Activated T-cell treated with anti-CD3 and anti-CD28 coated beads, Interleukin-2, amount 50 U/mL, for 4 hours (primary cell): ENCODE measurements around the gene KCNIP4. TPM values are rescaled to one million over a fixed set of nuclear protein-coding genes. Genes with fewer than 3 reads are reported as not detected.
"Not testable (repeated sequence)": the region's sequence is repeated elsewhere in the genome, so short reads cannot be mapped to it uniquely, and the experiment has no call there.

Experiments used
- ATAC-seq, 2 donors: fragments of 200-7000 bp; cut with Tn5 transposase; one replicate each; pipeline ENCODE4 v1.10.0; 2021
- DNase-seq: peaks from one replicate; pipeline ENCODE4 v3.0.0-alpha.2; 2020
- H3K27me3 Mint-ChIP-seq: one replicate; pipeline ENCODE4 v1.8.0; 2021; ENCODE audit warnings: low read depth, mixed read lengths
- H3K36me3 Mint-ChIP-seq: one replicate; pipeline ENCODE4 v1.8.0; 2022; ENCODE audit warnings: mixed read lengths; ENCODE audit not compliant: insufficient read depth
- H3K4me1 Mint-ChIP-seq: one replicate; pipeline ENCODE4 v1.8.0; 2021; ENCODE audit warnings: low read depth, mixed read lengths
- H3K4me3 Mint-ChIP-seq: one replicate; pipeline ENCODE4 v1.8.0; 2021; ENCODE audit warnings: mild to moderate bottlenecking, moderate library complexity, mixed read lengths
- H3K9me3 Mint-ChIP-seq: one replicate; pipeline ENCODE4 v1.8.0; 2021; ENCODE audit warnings: mixed read lengths
- total RNA-seq, 3 donors: library from RNA; stranded (reverse); gene quantifications; one replicate each; pipeline ENCODE4 v1.2.1, GENCODE V29; 2021

Gene KCNIP4
- total RNA-seq, 3 donors from 2014 or later = not detected

- ATAC-seq = no peak
- H3K27me3 Mint-ChIP-seq = no peaks in the 10 kb centered on the region
- H3K4me1 Mint-ChIP-seq = no peaks in the 10 kb centered on the region
- H3K9me3 Mint-ChIP-seq = no peaks in the 10 kb centered on the region
- no peak overlapping the region for H3K4me3 Mint-ChIP-seq
- H3K36me3 Mint-ChIP-seq = no peaks in the 10 kb centered on the region
- no peak for DNase-seq
These were observed 1186.7 kb downstream of the KCNIP4 start for GRCh38 chr4:20761826-20762225.

- Mint-ChIP-seq H3K4me1 (no peaks in the 10 kb centered on the region), H3K27me3 (no peaks in the 10 kb centered on the region), H3K36me3 (no peaks in the 10 kb centered on the region), H3K9me3 (no peaks in the 10 kb centered on the region), H3K4me3 (no peak overlapping the region)
- ATAC-seq (no peak), DNase-seq (no peak)
These were observed 1187.2 kb downstream of the KCNIP4 start for GRCh38 chr4:20761382-20761781.

- Mint-ChIP-seq H3K4me1 (no peaks in the 10 kb centered on the region), H3K36me3 (no peaks in the 10 kb centered on the region), H3K27me3 (no peaks in the 10 kb centered on the region)
These were observed 1188.5 kb downstream of the KCNIP4 start for GRCh38 chr4:20760053-20760452.

DNA sequence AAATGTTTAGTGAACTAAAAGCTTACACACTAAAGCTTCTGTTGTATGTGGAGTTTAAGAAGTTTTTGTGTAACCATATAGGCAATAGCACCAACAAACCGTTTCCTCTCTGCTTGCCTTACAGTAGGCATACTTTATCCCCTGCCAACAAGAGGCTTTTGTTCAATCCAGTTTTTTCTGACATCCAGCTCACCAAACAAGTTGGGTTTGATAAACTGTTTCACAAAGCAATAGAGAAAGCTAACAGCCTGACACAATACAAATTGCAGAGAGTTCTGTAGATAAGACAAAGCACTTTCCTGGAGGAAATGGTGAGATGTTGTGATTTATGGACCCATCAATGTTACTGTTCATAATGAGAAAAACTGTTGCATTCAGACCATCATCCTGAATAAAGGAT, 1194.5 kb downstream of the KCNIP4 start:
- DNase-seq = no peak
- Mint-ChIP-seq H3K36me3 (peaks cover 10% of the 10 kb centered on the region), H3K4me3 (no peak overlapping the region), H3K4me1 (no peaks in the 10 kb centered on the region), H3K9me3 (no peaks in the 10 kb centered on the region), H3K27me3 (no peaks in the 10 kb centered on the region)
- ATAC-seq = no peak

More at GRCh38 chr4:20760053-20760452, 1188.5 kb downstream of the KCNIP4 start:
- ATAC-seq (no peak), DNase-seq (no peak)
- H3K4me3 Mint-ChIP-seq = no peak overlapping the region
- H3K9me3 Mint-ChIP-seq = no peaks in the 10 kb centered on the region

DNA sequence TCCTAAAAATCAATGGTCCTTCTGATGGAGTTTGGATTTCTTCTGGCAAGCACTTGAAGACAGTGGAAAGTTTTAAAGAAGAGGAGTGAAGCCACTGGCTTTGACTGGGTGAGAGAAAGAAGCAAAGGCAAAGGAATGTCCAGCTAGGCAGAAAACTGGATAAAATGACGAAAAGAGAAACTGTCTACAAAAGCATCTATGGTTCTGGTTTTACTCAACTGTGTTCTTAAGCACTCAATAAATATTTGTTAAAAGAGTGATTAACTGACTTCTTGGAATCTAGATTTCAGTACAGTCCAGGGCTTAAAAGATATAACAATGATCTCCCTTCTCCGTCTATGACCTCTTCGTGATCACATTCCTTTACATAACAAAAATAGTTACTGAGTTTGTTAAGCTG, 1195.9 kb downstream of the KCNIP4 start:
- H3K27me3 Mint-ChIP-seq = no peaks in the 10 kb centered on the region
- no peak for DNase-seq
- peaks cover 10% of the 10 kb centered on the region for H3K36me3 Mint-ChIP-seq
- H3K4me1 Mint-ChIP-seq = no peaks in the 10 kb centered on the region
- no peaks in the 10 kb centered on the region for H3K9me3 Mint-ChIP-seq
- no peak overlapping the region for H3K4me3 Mint-ChIP-seq
- no peak for ATAC-seq

GRCh38 chr4:20746000-20746399, 1202.6 kb downstream of the KCNIP4 start:
- not testable (repeated sequence) for ATAC-seq, DNase-seq, H3K4me1 Mint-ChIP-seq, H3K4me3 Mint-ChIP-seq, H3K27me3 Mint-ChIP-seq
- Mint-ChIP-seq H3K36me3 (peaks cover 12% of the 10 kb centered on the region), H3K9me3 (peaks cover 23% of the 10 kb centered on the region)

GRCh38 chr4:20735931-20736330, 1212.6 kb downstream of the KCNIP4 start:
- peaks cover 53% of the 10 kb centered on the region for H3K36me3 Mint-ChIP-seq
- H3K9me3 Mint-ChIP-seq = peaks cover 29% of the 10 kb centered on the region
- no peak for ATAC-seq
- no peak overlapping the region for H3K4me3 Mint-ChIP-seq
- no peaks in the 10 kb centered on the region for H3K4me1 Mint-ChIP-seq
- no peak for DNase-seq
- H3K27me3 Mint-ChIP-seq = no peaks in the 10 kb centered on the region

DNA sequence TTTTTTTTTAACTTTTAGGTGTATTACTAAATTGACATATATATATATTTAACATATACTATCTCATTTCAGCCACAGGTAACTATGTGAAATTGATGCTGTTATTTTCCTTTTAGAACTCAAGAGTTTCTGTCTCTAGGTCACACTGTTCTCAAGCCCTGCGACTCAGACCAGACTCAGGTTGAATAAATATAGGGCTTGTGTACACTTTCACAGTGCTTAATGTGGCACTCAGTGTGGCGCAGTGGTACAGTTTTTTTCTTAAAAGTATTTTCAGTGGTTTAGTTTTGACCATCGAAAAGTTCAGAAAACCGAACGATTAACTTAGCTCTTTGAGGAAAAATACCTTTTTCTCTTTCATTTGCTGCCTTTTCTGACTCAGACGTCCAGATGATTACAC, 1223.7 kb downstream of the KCNIP4 start:
- H3K27me3 Mint-ChIP-seq = no peaks in the 10 kb centered on the region
- no peak overlapping the region for H3K4me3 Mint-ChIP-seq
- no peaks in the 10 kb centered on the region for H3K4me1 Mint-ChIP-seq
- DNase-seq (no peak), ATAC-seq (no peak)
- H3K9me3 Mint-ChIP-seq = peaks cover 9% of the 10 kb centered on the region
- peaks cover 56% of the 10 kb centered on the region for H3K36me3 Mint-ChIP-seq

- ATAC-seq = no peak
- Mint-ChIP-seq H3K36me3 (peaks cover 64% of the 10 kb centered on the region), H3K4me3 (no peak overlapping the region), H3K4me1 (no peaks in the 10 kb centered on the region), H3K9me3 (peaks cover 9% of the 10 kb centered on the region), H3K27me3 (no peaks in the 10 kb centered on the region)
- DNase-seq = no peak
These were observed 1225.1 kb downstream of the KCNIP4 start for GRCh38 chr4:20723463-20723862.

GRCh38 chr4:20723019-20723418, 1225.6 kb downstream of the KCNIP4 start:
- H3K4me3 Mint-ChIP-seq = no peak overlapping the region
- DNase-seq (no peak), ATAC-seq (no peak)
- no peaks in the 10 kb centered on the region for H3K27me3 Mint-ChIP-seq
- H3K4me1 Mint-ChIP-seq = no peaks in the 10 kb centered on the region
- H3K9me3 Mint-ChIP-seq = peaks cover 9% of the 10 kb centered on the region
- H3K36me3 Mint-ChIP-seq = peaks cover 68% of the 10 kb centered on the region

DNA sequence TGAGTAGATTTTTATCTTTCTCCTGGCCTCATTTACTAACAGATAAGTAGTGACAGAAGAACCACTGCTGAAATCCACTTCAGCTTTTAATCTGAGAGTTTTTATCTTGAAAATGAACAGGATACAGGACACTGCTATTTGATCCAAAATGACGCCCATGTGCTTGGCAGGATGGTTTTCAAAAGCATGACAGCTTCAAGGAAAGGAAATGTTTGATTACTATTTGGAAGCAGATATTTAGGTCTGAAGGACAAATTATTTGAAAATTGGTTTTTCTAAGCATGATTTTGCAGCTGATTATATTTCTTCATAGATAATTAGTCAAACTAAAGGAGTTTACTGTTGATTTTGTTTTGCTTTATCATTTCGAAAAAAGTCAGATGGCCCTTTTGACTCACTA, 1237.2 kb downstream of the KCNIP4 start:
- DNase-seq (no peak), ATAC-seq (no peak)
- Mint-ChIP-seq H3K4me3 (no peak overlapping the region), H3K36me3 (peaks cover 35% of the 10 kb centered on the region), H3K4me1 (no peaks in the 10 kb centered on the region), H3K27me3 (no peaks in the 10 kb centered on the region), H3K9me3 (no peaks in the 10 kb centered on the region)

DNA sequence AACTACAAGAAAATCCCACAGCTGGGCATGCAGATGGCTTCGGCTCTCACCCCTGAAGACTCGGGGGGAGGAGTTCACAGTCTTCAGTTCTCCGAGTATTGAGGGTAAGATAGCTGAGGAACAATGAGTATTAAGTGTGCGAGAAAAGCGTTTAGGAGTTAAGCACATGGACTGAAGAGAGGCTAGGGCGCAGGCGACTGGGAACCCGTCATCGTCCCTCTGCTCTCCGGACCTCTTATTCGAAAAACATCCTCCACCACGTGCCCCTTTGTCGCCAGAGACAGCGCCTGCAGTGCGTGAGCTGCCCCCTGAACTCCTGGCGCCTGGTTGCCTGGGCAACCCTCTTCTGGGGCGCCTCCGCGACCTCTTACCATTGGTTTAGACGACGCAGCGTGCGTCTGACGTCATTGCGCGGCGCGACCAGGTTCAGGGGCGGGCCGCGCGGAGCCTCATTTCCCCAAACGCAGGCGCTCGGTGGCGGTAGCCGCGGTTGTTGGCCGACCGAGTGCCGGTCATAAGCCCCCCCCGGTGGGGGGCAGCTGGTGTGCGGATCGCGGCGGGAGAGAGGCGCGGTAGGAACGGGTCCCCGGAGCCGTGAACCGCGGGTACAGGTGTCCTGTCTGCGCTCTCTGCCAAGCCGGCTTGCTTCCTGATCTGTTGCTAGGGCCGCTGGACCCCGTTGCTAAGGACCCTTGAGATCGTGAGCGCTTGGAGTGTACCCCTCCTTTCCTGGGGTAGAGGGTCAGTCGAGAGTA, 1248.4 kb downstream of the KCNIP4 start, which contains the start of gene PACRGL:
Gene PACRGL (plus strand): TSS at position 452 of the 755 bp plus-strand sequence. CDS start 4,024 bp downstream, outside the sequence.
- Mint-ChIP-seq H3K4me1 (peaks cover 29% of the 10 kb centered on the region), H3K36me3 (peaks cover 13% of the 10 kb centered on the region), H3K9me3 (no peaks in the 10 kb centered on the region), H3K4me3 (peak within 1 kb of the TSS; percentile 92), H3K27me3 (no peaks in the 10 kb centered on the region)
- DNase-seq (peak; percentile 90), ATAC-seq (peak; percentile 100)

DNA sequence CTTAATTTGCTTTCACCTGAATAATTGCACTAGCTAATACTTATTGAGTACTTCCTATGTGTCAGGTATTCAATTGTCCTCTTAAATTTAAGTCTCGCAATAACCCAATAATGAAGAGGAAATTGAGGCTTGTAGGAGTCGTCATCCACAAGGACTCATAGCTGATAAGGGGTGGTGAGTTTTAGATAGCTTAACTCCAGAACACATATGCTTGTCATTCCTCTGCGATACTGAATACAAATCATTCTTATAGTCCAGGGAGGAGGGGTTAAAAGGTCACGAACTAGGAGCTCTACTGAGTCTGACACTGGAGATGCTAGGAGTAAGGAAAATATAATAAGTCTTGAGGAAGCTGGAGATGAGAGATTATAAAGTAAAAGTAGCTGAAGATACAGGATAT, 1249.8 kb downstream of the KCNIP4 start:
- no peaks in the 10 kb centered on the region for H3K9me3 Mint-ChIP-seq
- no peak for DNase-seq
- peaks cover under 1% of the 10 kb centered on the region for H3K36me3 Mint-ChIP-seq
- no peaks in the 10 kb centered on the region for H3K27me3 Mint-ChIP-seq
- H3K4me3 Mint-ChIP-seq = peak overlapping the region; percentile 62
- peaks cover 24% of the 10 kb centered on the region for H3K4me1 Mint-ChIP-seq
- ATAC-seq = no peak

- no peaks in the 10 kb centered on the region for H3K27me3 Mint-ChIP-seq
- ATAC-seq (no peak), DNase-seq (no peak)
- H3K9me3 Mint-ChIP-seq = no peaks in the 10 kb centered on the region
- H3K4me3 Mint-ChIP-seq = no peak overlapping the region
- H3K36me3 Mint-ChIP-seq = no peaks in the 10 kb centered on the region
- peaks cover 24% of the 10 kb centered on the region for H3K4me1 Mint-ChIP-seq
These were observed 1250.2 kb downstream of the KCNIP4 start for GRCh38 chr4:20698382-20698781.

DNA sequence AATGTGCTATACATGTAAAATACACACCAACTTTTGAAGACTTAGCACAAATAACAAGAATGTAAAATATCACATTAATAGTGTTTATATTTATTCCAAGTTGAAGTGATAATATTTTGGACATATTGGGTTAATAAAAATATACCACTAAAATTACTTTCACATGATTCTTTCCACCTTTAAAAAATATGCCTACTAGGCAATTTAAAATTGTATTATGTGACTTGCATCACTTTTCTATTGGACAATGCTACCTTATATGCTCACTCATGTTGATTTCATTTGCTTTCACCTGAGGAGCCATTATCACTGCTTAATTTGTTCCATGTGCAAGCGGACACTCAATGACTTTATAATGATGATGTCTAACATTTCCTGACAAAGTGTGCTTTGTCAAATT, 1251.8 kb downstream of the KCNIP4 start:
- H3K4me1 Mint-ChIP-seq = peaks cover 13% of the 10 kb centered on the region
- ATAC-seq = no peak
- H3K9me3 Mint-ChIP-seq = no peaks in the 10 kb centered on the region

More for the DNA sequence above, 1251.8 kb downstream of the KCNIP4 start:
- Mint-ChIP-seq H3K36me3 (no peaks in the 10 kb centered on the region), H3K4me3 (no peak overlapping the region), H3K27me3 (no peaks in the 10 kb centered on the region)
- DNase-seq = no peak
